GM19463 (cell line): ENCODE results near the gene CHSY1.
A peak's percentile ranks its signal among the peaks of the same experiment; 100 is the strongest.

Source experiments
- ATAC-seq: cut with Tn5 transposase; IDR thresholded peaks from one replicate; pipeline ENCODE4 v1.9.1; 2021; ENCODE audit warnings: mild to moderate bottlenecking, moderate library complexity; ENCODE audit not compliant: unreplicated experiment

CHSY1 gene

DNA sequence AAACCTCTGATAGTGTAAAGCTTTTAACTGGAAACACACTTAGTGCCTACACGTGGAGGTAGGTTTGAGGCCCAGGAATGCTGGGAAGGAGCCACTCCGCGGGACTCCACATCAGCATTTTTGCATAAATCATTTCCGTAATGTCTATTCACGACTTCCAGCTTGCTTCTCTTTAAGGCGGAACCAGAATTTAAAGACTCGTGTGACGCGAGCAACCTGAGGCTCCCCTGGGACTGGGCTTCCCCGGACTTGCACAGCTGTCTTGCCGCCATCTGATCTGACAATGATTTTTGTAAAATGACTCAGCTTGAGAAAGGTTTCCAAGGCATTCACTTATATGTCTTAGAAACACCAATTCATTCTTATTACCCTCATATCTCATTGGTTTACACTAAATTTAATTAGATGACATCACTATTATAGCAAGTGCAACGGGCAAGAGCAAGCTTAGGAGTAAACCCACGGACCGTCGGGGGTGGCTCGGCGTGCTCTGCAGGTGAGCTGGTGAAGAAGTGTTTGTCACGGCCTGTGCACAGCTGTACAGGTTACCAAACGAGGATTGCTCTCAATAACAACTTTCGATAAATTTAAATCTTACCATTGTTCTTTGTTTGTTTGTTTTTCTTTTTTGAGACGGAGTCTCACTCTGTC lies 95.2 kb downstream of the CHSY1 start:
- peak; percentile 89 for ATAC-seq

DNA sequence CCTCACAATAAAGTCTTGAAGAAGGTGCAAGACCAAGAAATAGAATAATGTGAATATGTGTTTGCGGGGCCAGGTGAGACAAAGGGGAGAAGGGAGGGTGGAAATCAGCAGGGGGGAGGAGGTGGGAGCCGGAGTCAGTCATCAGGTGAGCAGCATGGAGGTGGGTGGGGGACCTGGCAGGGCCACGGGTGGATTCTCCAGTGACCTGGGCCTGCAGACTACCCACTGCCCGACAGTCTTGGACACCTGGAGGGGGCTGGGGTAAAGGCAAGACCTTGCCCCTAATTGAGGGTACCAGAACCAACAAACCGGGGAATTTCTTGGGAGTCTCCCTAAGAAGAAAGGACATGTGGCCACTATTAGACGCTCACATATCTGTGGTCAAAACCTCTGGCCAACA lies 95.8 kb downstream of the CHSY1 start:
- ATAC-seq, result peak; percentile 3

DNA sequence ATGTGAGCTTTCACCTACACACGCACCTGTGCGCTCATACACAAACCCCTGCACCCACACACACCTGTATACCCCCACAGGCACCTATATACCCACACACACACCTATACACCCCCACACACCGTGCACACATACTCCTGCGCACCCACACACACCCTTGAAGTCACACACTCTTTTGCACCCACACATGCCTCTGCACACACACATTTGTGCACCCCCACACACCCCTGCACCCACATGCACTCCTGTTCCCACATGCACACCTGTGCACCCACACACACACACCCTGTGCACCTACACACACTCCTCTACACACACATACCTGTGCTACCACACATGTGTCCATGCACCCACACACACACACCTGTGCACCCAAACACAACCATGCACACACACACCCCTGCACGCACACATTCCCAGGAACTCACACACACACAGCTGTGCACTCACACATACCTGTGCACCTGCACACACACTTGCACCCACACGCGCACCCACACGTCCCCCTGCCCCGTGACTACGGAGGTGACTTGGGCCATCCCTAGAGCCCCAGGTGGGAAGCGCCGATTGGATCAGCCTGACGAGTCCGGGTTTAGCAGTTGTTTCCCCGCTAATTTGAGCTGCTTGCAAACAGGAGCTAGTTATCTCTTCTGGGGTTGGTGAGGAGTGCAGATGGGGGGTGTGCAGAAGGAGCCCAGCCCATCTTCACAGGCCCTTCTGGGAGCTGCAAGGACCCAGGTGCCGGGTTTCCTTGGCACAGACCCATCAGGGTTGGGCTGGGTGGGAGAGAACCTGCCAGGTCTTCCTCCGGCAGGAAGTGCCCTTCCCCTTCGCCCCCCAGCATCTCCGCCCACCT lies 97.8 kb downstream of the CHSY1 start:
- no peak for ATAC-seq

DNA sequence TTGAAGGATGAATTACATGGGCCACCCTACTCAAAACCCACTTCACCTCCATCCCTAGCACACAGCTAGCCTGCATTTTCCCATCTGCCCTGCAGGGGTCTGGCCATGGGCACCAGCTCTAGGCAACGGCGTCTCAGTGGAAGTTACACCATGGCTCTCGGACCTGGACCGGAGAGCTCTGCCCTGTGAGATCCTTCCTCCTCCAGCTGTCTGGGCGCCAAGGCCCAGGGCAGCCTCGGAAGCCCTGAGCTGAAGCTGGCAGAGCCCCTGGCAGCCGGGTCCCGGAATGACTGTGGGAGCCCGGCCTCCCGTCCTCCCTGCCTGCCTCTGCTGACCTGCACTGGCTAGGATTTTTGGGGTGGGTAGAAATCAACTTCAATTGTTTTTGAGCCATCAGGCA lies 98.9 kb downstream of the CHSY1 start:
- no peak for ATAC-seq

DNA sequence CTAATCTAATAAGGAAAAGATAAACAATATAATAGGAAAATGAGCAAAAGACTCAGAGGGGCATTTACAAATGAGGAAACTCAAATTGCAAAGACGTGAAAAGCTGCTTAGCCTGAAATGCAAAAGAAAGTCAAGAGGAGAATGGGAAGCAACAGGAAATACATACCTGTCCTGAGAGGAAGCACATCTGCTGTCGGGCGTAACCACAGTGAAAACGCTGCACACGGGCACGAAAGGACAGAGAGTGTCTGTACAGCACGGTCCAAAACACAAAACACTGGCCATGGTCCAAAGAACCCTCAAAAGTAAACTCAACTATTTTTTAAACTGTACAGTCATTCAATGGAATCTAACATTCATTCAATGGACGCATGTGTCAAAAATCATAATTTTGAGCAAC lies 100.6 kb downstream of the CHSY1 start:
- ATAC-seq, result no peak

DNA sequence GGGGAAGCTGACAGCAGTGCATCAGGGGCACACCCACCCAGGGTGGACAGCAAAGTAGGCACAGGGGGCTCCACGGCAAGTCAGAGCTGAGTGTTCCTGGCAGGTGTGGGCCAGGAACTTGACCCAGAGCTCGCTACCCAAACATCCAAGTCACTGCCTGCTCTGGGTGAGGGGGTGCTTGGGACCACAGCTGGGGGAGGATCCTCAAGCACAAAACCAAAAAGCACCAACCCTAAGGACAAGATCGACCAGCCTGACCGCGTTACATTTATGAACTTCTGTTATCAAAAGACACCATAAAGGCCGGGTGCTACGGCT lies 101.2 kb downstream of the CHSY1 start:
- no peak for ATAC-seq

DNA sequence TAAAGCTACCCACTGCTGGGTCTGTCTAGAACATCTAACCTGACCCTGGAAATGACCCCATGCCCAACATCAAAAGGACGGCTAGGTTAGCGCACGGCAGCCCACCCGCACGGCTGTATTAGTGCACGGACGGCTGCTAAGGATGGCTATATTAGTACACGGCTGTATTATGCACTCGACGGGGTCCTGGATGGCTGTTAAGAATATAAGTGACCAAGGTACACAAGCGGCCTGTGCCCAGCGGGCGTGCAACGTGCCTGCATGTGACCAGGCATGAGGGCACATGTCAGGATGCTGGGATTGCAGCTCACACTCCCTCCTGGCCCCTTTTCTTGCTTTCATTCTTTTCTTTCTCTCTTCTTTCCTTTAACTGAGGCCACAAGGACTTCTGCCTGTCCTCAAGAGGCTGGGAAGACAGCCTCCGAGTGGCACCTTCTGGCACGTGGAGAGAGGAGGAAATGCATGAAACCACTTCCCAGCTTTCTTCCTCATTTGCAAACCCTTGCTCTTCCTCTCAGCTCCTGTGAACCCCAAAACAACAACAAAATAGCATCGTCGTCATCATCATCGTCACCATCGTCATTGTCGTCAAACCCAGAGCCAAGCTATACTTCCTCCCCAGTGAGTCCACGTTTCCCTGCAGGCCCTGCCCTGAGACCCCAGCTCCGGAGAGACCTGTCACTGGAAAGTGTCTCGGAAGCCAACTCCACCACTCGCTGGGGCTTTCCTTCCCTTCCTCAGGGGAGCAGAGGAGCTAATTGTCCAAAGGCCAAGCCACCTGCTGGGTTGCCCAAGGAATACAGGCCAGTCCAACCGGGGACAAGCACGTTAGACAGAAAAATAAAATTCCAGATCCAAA lies 101.8 kb downstream of the CHSY1 start:
- ATAC-seq, result no peak

DNA sequence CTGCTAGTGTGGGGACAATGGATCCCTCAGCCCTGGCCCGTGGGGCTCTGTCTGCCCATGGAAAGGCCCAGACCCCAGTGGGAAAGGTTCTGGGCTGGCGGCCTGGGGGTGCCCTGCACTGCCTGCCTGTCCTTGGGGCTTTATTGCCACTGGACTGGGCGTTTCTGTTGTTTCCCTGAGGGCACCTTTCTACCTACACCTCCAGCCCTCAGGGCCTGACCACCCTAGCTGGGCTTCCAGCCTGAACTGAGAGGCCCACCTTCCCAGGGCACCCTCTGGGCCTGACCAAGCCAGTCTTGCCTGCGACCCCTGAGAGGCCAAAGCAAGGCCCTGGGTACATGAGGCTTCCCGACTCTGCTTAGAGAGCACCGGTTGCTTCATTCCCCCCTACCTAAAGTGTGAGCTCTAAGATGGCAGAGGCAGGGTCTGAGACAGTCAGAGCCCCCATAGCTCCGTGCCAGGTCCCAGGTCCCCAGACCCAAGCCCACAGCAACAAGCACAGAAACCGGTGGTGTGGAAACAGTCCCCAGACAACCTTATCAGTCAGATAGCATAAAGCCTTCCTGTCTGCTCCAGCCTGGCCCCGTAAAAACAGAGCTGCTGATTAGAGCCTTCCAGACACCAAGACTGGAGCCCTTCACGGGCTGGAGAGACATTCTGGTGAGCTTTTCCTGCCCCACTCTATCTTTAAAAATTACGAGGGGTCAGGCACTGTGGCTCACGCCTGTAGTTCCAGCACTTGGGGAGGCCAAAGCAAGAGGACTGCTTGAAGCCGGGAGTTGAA lies 102.8 kb downstream of the CHSY1 start:
- no peak for ATAC-seq

DNA sequence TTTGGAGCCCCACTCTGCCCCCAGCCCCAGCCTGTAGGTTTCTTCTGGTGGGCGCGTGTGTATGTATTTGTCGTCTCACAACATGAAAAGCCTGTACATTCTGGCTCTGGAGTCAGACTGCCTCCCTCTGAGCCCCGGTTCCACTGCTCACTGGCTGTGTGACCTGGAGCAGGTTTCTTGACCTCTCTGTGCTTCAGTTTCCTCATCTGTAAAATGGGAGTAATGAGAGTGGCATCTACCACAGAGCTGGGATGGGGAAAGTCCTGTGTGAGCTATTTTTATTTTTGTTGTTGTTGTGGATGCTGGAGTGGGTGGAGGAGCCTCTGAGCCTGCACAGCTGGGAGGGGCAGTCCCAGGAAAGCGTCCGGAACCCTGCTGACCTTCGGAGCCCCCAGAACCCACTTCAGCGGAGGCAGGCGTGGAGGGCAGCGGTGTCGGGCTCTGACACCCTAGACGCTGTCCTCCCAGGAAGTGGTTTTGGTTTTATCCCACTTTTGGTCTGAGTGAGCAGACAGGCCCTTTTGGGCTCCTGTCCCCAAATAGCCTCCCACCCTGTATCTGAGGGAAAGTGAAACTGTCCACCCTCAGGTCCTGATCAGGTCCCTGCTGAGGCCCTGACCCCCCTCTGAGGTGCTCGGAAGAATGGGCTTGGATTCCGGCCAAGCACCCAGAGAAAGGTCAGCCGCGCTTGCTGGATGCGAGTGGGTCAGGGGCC lies 103.5 kb downstream of the CHSY1 start:
- ATAC-seq, result no peak

DNA sequence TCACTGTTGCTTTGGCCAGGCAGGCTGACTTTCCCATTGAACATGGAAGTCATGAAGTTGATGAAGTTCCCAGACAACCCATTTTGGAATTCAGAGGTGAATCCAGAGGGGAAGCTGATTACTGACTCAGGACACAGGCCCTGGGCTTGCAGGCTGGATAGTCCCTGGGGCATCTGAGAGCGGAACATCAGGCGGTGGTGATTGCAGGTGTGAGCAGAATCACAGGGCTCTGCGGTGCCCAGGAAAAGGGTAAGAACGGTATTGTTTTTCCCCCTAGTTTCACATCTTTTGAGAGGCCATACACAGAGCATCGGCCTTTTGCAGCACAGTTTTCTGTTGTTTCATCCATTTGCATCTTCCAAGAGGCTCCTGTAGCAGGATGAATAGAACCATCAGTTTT lies 104.7 kb downstream of the CHSY1 start:
- ATAC-seq, result no peak

DNA sequence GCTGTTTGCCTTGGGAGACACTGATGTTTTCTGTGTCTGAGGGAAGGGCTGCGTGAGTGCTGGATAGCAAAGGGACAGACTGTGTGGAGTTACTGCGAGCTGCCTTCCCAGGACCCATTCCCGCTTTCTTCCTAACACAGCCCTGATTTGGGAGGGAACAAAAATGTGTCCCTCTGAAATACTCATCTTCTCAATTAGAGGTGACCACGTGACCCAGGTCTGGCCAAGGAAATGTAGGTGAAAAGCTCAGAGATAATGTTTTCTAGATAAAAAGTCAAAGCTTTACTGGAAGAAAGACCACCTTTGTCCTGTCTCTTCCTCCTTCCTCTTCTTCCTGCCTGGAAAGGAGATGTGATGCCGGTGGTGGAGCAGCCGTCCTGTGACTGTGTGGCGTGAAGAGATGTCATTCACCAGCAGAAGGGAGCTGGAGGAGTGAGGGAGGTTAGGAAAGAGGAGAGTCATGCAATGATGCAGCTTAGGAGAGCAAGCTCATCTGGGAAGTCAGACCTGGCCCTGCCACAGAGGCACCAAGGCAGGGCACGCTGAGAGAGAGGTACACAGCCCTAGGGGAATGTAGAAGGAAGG lies 105.6 kb downstream of the CHSY1 start:
- ATAC-seq, result no peak

DNA sequence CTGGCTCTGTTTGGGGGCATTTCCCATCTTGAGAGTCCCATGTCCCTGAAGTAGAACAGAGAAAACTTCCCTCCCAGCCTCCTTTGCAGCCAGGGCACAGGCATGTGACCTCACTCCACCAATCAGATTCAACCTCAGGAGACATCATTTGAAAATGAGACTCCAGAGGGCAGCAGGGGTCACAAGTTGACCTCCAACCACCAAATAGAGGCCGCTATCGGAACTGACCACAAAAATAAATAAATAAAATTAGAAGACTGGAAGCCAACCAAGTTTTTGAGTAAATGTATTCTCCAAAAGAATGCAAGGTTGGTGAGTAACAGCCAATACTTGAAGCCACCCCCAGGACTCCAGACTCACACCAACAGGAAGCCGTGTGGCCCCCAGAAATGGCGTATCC lies 106.5 kb downstream of the CHSY1 start:
- ATAC-seq, result no peak

DNA sequence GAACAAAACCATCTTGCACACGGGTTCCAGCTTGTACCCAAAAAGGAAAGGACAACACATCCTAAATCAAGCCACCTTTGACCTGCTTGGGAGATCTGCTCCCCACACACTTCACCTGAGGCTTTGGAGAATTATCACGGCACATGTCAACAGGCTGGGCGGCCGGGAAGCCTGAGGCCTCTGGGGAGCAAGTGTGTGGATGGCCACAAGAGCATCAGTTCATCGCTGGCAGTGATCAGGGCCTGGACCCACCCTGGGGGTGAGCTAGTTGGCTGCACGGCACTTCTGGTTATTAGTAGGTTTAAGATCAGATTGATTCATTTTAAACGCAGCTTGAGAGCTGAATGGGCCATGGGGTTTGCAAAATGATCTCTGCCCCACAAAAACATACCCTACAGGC lies 108.5 kb downstream of the CHSY1 start:
- ATAC-seq, result no peak

DNA sequence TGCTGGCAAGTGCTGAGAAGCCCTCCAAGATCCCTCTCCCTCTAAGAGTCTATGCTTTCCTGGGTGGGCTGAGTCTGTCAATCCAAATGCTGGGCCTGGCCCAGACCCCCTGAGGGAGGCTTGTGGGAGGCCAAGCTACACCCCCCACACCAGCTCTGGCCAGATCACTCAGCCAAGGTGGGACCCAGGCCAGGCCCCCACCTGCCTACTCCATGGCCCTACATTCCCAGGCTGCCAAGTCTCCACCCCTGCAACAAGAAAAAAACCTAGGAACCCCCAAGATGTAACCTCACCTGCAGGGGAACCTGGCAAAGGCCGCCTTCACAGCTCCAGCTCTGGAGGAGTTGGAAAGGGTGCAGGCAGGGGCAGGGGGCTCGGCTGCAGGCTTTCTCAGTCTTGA lies 109.1 kb downstream of the CHSY1 start:
- ATAC-seq, result no peak

DNA sequence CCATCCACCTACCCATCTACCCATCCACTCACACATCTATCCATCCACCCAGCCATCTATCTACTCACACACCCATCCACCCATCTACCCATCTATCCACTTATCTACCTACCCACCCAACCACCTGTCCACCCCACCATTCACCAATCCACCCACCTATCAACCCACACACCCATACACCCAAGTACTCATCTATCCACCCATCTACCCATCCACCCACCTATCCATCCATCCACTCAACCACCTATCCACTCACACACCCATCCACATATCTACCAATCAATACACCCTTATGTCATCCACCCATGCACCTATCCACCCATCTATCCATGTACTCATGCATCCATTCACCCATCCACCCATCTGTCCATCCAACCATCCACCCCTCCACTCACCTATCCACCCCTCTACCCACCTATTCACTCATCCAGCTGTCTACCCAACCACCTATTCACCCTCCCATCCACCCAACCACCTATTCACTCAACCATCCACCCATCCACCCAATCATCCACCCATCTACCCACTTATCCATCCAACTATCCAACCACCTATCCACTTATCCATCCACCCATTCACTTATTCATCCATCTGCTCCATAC lies 109.8 kb downstream of the CHSY1 start:
- no peak for ATAC-seq

DNA sequence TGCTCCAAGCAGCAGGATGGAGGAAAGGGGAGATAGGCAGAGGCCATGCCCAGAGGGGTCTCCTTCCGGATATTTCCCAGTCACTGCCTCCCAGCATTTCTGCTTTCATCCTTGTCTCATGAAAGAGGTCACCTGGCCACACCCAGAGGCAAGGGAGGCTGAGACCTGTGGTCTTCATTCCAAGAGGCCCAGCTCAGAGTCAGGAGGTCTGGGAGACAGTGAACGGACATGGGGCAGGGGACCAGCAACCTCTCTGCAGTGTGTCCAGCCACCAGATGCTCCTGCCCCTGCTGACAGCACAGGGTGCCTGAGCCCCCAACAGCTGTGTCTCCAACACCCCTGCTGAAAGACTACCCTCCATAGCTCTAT lies 111.2 kb downstream of the CHSY1 start:
- no peak for ATAC-seq

DNA sequence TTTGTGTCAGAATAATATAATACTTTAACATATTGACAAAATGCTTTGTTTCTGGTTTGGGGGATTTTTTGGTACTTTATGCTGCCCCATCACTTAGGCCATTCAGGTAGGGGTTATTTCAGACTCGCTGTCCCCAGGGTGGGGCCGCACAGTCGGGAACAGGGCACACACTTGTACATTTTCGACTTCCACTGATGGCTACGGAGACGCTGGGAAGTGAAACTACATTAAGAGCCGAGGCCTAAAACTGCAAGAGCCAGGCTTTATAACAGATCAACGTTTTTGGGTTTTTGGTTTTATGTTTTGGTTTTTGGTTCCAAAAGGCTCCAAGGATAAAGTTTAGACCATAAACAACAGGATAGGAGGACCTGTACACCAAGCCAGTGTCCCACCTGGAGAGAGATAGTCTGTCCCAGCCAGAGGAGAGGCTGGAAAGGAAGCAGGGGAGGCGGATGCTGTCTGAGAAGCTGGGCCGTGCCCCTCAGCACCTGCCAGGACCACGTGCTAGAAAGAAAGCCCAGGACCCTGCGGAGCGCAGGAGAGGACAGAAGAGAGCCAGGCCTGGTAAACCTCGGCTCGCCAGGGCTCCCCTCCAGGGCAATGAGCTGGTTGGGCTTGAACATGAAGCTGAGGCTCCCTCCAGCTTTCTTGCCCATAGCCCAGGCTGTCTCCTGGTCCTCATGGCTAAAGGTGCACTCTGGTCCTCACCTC lies 111.7 kb downstream of the CHSY1 start:
- ATAC-seq, result no peak

DNA sequence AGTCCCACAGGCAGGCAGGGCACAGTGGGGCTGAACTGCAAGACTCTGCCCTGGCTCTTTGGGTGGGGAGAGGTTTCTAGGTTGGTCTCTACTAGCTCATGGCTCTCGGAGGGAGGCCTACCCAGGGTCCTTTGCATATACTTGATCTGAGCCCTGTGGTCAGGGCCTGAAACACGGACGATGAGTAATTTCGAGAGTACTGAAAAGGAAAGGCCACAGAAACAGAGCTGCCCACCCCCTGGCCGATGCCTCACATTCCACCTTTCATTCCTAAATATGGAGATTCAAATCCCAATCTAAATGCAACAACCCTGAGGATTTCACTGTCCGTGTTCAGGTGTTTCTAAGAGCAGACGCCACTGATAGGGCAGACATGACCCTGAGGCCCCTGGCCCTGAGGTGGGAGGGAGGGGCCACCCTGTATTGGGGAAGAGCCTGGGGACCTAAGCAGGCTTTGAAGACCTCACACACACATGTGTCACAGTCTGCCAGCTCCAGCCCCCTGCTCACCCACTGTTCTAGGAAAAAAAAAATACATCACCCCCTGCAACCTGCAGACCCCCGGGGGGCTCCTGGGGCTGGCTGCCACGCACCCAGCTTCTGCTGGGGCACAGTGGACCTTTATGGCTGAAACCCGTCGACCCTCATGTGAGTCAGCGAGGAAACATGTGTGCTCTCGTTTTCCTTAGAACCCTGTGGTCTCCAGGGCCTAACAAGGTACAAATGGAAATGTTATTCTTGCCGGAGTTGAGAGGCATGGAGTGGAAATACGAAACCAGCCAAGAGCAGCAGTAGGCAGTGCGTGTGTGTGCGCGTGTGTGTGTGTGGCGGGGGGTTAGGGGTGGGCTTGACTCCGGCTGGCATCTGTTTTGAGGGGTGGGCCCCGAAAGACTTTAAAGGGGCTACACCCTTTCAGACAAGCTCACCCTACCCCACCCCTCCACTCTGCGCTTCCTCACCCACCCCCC lies 112.7 kb downstream of the CHSY1 start:
- peak; percentile 48 for ATAC-seq
